GM21576 (cell line): ENCODE measurements around the gene RIN3.
A peak's percentile ranks its signal among the peaks of the same experiment; 100 is the strongest.

Experiments
- ATAC-seq: cut with Tn5 transposase; IDR thresholded peaks from one replicate; pipeline ENCODE4 v1.9.1; 2021; ENCODE audit warnings: mild to moderate bottlenecking, moderate library complexity; ENCODE audit not compliant: unreplicated experiment

The RIN3 gene

GRCh38 chr14:92573761-92574498, 60.3 kb downstream of the RIN3 start:
- ATAC-seq = no peak

- ATAC-seq = no peak
Measured at GRCh38 chr14:92575061-92575747, 61.6 kb downstream of the RIN3 start.

- no peak for ATAC-seq
Measured at GRCh38 chr14:92575748-92576303, 62.2 kb downstream of the RIN3 start.

- peak; percentile 72 for ATAC-seq
Measured at GRCh38 chr14:92577321-92577742, 63.8 kb downstream of the RIN3 start.

GRCh38 chr14:92578511-92578910, 64.9 kb downstream of the RIN3 start:
- ATAC-seq = no peak

- ATAC-seq = no peak
Measured at GRCh38 chr14:92579244-92579936, 65.8 kb downstream of the RIN3 start.

GRCh38 chr14:92581206-92581605, 67.6 kb downstream of the RIN3 start:
- no peak for ATAC-seq

GRCh38 chr14:92581966-92582566, 68.5 kb downstream of the RIN3 start:
- no peak for ATAC-seq

- peak; percentile 49 for ATAC-seq
Measured at GRCh38 chr14:92582706-92583452, 69.3 kb downstream of the RIN3 start.

- ATAC-seq = no peak
Measured at GRCh38 chr14:92584220-92584619, 70.6 kb downstream of the RIN3 start.

GRCh38 chr14:92584816-92585215, 71.2 kb downstream of the RIN3 start:
- ATAC-seq = no peak

- ATAC-seq = no peak
Measured at GRCh38 chr14:92585981-92586937, 72.7 kb downstream of the RIN3 start.

GRCh38 chr14:92586963-92587699, 73.5 kb downstream of the RIN3 start:
- no peak for ATAC-seq

- ATAC-seq = no peak
Measured at GRCh38 chr14:92587700-92588085, 74.1 kb downstream of the RIN3 start.

GRCh38 chr14:92589213-92589852, 75.8 kb downstream of the RIN3 start:
- ATAC-seq = no peak

GRCh38 chr14:92590176-92590575, 76.6 kb downstream of the RIN3 start:
- ATAC-seq = no peak

GRCh38 chr14:92590941-92591340, 77.4 kb downstream of the RIN3 start:
- no peak for ATAC-seq

- ATAC-seq = no peak
Measured at GRCh38 chr14:92591346-92591745, 77.8 kb downstream of the RIN3 start.
